Stimulated activated CD4-positive, alpha-beta T cell treated with anti-CD3 and anti-CD28 coated beads, Interleukin-4, amount 100 ng/mL, for 1 hour (primary cell): ENCODE data around the gene ARHGEF28.

ENCODE experiments used
- DNase-seq: peaks from one replicate; pipeline ENCODE4 v3.0.0-alpha.2; 2020

ARHGEF28 gene

GRCh38 chr5:73944581-73944980, 318.6 kb downstream of the ARHGEF28 start:
- no peak for DNase-seq

DNA sequence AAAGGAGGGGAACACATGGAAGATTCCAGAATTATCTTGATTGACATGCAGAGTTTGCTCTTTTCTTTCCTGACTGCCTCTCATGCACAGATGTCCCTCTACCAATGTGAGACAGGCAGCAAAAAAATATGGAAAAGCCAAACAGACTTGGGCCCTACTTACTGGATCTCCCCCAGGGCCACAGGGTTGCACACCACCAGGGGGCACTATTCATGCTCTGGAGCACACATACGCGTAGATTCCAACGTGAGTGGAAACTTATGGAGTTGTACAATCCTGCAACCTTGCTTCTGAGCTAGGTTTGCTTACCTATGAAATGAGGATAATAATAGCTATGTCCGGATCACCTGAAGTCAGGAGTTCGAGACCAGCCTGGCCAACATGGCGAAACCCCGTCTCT, 319.5 kb downstream of the ARHGEF28 start:
- DNase-seq = peak; percentile 12

- DNase-seq = no peak
Observed at GRCh38 chr5:73946278-73946677, 320.3 kb downstream of the ARHGEF28 start.

DNA sequence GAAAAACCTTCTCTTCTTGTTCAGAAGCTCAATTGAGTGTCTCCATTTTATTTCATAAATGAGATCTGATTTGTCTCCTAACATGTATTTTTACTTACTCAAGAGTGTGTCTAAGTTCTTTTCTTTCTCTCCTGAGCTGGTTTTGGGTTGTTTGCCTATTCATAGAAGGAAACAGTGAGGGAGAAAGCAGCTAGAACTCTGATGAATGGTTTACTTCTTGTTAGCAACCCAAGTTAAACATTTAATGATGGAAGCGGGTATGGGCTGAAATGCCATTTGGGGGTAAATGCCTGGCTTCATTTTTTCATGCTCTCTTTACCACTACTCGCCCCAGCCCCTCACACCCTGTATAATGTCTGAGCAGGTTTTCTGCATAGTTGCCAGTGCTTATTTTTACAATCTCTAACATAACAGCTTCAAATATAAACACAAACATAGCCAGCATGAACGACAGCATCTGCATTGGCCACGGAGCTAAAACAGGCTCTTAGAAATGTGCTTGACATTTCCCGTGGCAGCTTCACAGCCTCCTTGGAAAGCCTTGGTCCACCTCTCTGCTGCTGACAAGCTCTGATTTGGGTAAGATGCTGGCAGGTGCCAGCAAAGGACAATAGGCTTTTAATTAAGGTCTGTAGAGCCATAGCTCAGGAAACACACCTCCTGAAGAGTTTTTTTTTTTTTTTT, 321.1 kb downstream of the ARHGEF28 start:
- no peak for DNase-seq

- no peak for DNase-seq
Observed at GRCh38 chr5:73947906-73948640, 322.1 kb downstream of the ARHGEF28 start.

DNA sequence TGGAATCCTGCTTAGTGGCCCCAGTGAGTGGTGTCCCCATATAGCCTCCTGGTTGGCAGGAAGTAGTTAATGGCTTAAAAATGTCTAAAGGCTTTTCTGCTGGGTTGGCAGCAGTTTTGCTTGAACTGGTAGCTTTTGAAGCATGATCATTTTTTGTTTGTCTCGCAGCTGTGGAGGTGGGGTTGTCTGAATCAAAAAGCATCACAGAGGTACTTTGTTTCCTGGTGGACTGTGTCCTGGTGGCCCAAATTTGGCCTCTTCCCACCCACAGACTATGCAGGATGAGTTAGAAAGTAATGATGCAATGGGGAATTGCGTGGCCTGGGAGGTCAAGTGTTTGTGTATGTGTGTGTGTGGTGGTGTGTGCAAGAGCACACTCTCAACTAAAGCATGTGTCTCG, 322.7 kb downstream of the ARHGEF28 start:
- no peak for DNase-seq

DNA sequence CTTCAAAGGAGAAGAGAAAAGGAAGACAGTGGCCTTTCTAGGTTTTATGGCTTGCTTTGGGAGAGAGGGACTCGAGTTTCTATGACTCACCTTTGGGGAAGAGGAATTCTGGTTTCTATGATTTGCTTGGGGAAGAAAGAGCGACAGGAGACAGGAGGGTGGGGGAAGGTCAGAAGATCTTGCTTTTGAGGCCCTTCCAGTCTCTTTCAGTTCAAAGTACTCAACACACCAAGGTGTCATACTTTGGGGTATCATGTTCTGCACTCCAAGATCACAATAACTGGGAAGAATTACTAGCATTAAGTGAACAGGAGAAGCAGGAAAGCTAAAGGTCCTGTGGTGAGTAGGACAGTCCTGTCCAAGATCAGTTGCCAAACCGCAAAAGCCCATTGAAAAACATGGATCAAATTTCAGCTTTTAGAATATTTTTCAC, 324.5 kb downstream of the ARHGEF28 start:
- no peak for DNase-seq

- no peak for DNase-seq
Observed at GRCh38 chr5:73950912-73951430, 325.0 kb downstream of the ARHGEF28 start.

GRCh38 chr5:73952872-73953271, 326.9 kb downstream of the ARHGEF28 start:
- no peak for DNase-seq

- no peak for DNase-seq
Observed at GRCh38 chr5:73954381-73954780, 328.4 kb downstream of the ARHGEF28 start.

DNA sequence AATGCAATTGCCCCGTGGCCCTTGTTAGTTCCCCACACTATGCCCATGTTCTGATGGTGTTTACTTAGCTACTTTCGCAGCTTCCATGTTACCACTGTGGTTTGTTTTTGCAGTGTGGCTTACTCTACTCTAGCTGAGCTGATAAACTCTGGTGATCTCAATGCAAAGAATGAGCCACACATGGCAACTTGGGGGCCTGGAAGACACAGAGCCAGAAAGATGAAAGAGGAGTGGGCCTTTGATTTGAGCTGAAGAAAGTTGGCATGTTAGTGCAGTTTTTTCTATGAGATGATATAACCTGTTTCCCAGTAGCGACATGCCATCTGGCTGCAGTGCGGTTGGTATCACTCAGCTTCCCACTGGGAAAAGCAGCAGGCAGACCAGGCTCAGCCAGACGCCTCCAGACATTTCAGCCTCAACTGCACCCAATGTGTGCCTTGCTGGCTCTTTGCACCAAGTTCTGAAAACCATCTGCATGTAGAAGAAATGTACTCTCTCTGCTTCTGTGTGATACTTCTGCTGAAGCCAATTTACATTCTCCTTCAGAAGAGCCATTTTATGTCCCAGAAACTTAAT, 329.4 kb downstream of the ARHGEF28 start:
- DNase-seq = no peak

- no peak for DNase-seq
Observed at GRCh38 chr5:73957397-73958001, 331.5 kb downstream of the ARHGEF28 start.

GRCh38 chr5:73958037-73958436, 332.0 kb downstream of the ARHGEF28 start:
- DNase-seq = no peak

GRCh38 chr5:73960023-73960422, 334.0 kb downstream of the ARHGEF28 start:
- no peak for DNase-seq

GRCh38 chr5:73960426-73960825, 334.4 kb downstream of the ARHGEF28 start:
- no peak for DNase-seq

DNA sequence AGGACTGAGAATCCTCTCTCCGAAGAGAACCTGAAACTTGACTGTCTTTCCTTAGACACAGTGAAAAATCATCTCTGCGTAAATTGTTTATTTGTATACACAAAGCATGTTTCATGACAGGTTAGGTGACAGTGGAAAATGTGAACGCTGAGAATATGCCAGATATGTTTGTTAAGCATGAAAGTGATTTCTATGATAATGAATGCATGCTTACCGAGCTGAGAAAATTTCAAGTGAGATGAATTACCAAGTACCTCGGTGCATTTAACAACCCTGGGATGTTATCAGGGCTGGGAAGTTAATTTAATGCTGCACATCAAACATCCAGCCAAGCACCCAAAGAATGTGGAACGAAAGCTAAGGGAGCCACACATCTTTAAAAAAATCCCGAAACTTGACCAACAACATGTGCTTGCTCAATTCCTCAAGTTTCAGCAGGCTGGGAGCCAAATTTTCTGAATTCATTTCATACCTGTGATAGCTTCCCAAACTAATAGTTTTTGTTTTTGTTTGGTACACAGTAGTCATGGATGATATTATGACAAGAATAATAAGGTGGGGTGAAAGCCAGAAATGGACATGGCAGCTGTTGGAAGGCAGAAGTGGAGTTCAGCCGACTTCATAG, 336.9 kb downstream of the ARHGEF28 start:
- no peak for DNase-seq

DNA sequence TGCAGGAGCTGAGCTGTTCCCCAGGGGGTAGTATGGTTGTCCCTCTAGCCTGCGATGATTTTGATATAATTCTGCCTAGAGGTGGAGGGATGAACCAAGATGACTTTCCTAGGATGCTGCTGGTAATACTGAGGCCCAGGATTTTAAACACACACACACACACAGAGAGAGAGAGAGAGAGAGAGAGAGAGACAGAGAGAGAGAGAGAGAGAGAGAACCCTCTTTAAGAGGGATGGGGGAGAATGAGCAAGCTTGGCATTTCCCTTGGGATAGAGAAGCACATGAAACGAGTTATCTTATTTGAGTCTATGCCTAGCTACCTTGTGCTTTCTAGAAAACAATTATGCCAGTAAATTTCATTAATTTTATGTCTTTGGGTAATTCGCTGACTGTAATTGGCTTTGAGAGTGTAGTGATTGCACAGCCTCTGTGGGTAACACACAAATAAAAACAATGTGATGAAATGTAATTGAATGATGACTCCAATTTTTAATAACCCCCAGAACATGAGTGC, 338.4 kb downstream of the ARHGEF28 start:
- DNase-seq = no peak

- no peak for DNase-seq
Observed at GRCh38 chr5:73966451-73966850, 340.5 kb downstream of the ARHGEF28 start.

DNA sequence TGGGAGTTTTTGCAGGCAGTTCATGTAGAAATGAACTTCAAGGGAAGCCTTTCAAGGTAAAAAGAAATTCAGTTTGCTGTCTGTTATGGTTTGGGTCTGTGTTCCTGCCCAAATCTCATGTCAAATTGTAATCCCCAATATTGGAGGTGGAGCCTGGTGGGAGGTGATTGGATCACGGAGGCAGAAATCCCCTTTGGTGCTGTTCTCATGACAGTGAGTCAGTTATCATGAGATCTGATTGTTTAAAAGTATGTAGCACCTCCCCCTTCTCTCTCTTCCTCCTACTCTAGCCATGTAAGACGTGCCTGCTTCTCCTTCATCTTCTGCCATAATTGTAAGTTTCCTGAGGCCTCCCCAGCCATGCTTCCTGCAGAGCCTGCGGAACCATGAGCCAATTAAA, 341.4 kb downstream of the ARHGEF28 start:
- no peak for DNase-seq

DNA sequence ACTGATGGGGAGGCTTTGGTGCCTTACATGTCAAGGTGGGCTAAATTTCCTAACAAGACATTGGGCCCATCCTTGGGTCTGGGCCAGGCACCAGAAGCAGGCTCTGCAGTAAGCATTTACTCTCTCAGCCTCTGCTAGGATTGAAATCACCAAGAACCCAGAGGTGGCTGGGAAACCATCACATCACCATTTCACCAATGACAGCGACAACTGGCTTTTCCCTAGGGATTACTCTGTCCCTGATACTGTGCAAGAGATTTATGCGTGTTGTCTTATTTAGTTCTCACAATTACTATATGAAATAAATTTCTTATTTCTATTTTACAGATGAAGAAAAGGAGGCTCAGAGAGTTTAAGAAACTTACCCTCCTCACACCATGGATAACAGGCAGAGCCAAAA, 342.2 kb downstream of the ARHGEF28 start:
- no peak for DNase-seq

GRCh38 chr5:73968729-73969128, 342.7 kb downstream of the ARHGEF28 start:
- no peak for DNase-seq

GRCh38 chr5:73969195-73970036, 343.4 kb downstream of the ARHGEF28 start:
- no peak for DNase-seq
